Smooth muscle cell of the brain vasculature (primary cell): ENCODE data around the gene IFNL1.
A peak's percentile ranks its signal among the peaks of the same experiment; 100 is the strongest.
"Not testable (repeated sequence)": the region's sequence is repeated elsewhere in the genome, so short reads cannot be mapped to it uniquely, and the experiment has no call there.

Experiments used
- DNase-seq: peaks from one replicate; pipeline ENCODE4 v3.0.0-alpha.2; 2012; ENCODE audit warnings: low read depth, low spot score

IFNL1 gene

GRCh38 chr19:39332293-39332692 lies 36.1 kb downstream of the IFNL1 start:
- DNase-seq = no peak

DNA sequence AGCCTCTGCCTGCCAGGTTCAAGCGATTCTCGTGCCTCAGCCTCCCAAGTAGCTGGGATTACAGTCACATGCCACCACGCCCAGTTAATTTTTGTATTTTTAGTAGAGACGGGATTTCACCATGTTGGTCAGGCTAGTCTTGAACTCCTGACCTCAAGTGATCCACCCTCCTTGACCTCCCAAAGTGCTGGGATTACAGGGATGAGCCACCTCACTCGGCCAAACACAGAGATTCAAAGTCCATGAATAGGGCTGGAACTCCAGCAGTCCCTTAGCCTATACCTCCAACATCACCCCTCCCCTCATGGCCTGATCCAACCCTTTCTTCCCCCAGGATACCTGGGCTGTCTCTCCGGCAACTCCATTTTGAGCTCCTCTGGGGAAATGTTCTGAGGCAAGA lies 36.5 kb downstream of the IFNL1 start:
- DNase-seq = not testable (repeated sequence)

DNA sequence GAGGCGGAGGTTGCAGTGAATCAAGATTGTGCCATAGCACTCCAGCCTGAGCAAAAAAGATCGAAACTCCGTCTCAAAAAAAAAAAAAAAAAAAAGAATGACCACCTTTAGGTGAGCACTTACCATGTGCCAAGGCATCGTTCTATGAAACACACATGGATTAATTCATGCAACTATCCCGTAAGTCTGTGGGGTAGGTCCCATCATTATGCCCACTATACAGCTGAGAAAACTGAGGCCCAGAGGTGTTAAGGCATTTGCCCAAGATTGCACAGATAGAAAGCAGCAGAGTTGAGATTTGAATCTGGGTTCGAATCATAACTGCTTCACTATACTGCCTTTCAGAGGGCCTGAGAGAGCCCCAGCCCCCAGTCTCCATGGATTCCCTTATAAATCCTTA lies 37.3 kb downstream of the IFNL1 start:
- DNase-seq = no peak

DNA sequence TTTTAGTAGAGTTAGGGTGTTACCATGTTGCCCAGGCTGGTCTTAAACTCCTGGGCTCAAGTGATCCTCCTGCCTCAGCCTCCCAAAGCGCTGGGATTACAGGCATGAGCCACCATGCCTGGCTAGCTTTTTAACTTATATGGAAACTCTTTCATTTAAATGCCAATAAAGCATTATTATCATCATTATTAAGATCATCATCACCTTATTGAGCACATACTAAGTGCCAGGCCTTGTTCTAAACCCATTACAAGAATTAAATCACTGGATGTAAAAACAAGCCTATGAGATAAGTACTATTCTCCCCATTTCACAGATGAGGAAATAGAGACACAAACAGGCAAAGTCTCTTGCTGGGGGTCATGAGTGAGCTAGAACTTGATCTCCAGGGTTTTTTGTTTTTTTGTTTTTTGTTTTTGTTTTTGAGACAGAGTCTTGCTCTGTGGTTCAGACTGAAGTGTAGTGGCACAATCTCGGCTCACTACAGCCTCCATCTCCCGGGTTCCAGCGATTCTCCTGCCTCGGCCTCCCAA lies 38.3 kb downstream of the IFNL1 start:
- DNase-seq = no peak

DNA sequence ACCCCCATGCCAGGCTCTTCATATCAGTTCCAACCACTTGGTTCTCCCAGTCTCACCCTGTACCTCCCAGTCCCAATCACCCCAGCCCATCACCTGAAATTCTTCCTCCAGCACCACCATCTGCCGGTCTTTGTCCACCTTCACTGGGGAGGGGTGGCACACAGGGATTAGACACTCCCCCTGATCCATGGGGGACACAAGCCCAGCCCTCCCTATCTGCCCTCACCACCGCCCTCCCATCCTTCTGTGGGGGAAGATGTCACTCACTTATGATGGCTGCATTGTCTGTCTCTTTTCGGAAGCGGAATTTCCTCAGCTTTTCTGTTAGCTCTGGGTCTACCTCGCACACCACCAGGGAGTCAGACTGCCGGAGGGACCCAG lies 39.0 kb downstream of the IFNL1 start:
- no peak for DNase-seq

DNA sequence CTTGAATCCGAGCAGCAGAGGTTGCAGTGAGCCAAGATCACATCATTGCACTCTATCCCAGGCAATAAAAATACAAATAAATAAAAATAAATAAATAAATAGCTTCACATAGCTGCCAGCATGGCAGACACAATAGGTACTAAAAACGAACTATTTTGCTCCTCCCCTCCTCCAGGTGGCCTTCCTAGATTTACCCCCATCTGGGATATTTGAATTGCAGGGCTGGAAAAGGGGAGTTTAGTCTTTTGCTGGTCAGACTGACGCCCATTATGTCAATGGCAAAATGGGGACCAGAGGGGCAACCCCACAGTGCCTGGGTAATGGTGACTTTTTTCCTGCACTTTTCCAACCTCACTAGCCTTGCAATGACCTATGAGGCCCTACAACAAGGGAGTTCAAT lies 40.3 kb downstream of the IFNL1 start:
- DNase-seq = no peak

DNA sequence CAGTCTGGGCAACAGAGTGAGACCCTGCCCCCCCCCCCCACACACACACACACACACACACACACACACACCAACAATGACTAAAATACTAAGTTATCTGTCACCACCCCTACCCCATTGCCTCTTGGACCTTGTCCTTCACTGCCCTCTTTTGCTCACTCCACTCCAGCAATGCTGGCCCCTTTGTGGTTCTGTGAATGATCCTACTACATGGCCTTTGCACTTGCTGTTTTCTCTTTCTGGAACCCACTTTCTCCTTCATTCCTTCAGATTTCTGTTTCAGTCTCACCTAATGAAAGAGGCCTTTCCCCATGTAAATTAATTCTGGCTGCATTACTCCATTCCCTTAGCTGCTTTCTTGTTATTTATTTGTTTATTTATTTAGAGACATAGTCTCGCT lies 43.5 kb downstream of the IFNL1 start:
- DNase-seq = no peak

DNA sequence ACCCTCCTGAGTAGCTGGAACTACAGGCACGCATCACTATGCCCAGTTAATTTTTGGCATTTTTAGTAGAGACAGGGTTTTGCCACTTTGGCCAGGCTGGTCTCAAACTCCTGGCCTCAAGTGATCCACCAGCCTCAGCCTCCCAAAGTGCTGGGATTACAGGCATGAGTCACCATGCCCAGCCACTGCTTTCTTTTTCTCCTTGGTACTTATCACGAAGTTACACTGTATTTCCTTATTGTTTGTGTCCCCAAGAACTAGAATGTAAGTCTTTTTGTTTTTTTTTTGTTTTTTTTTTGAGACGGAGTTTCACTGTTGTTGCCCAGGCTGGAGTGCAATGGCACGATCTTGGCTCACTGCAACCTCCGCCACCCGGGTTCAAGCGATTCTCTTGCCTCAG lies 43.9 kb downstream of the IFNL1 start:
- DNase-seq = not testable (repeated sequence)

DNA sequence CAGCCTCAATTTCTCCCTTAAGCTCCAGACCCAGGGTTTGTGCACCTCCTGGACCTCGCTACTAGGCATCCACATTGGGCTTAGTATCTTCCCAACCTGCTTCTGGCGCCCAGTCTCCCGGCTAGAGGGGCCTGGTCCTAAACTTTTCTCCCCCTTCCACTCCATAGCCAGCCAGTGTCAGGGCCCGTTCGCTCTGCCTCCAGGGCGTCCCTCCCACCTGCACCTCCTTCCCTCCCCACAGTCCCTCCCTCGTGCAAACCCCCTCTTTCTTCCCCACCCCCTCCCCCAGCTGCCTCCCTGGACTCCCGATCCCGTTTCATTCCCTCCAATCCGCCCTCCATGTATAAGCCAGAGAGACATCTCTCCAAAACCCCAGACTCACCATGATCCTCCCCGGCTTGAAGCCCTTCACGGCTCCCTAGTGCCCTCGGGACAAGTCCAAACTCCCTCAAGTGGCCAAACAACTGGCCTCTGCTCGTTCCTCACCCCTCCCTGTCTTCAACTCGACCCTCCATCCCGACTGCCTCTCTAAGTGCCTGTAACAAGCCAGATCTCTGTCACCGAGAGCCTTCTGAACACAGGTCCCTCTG lies 45.0 kb downstream of the IFNL1 start:
- no peak for DNase-seq

DNA sequence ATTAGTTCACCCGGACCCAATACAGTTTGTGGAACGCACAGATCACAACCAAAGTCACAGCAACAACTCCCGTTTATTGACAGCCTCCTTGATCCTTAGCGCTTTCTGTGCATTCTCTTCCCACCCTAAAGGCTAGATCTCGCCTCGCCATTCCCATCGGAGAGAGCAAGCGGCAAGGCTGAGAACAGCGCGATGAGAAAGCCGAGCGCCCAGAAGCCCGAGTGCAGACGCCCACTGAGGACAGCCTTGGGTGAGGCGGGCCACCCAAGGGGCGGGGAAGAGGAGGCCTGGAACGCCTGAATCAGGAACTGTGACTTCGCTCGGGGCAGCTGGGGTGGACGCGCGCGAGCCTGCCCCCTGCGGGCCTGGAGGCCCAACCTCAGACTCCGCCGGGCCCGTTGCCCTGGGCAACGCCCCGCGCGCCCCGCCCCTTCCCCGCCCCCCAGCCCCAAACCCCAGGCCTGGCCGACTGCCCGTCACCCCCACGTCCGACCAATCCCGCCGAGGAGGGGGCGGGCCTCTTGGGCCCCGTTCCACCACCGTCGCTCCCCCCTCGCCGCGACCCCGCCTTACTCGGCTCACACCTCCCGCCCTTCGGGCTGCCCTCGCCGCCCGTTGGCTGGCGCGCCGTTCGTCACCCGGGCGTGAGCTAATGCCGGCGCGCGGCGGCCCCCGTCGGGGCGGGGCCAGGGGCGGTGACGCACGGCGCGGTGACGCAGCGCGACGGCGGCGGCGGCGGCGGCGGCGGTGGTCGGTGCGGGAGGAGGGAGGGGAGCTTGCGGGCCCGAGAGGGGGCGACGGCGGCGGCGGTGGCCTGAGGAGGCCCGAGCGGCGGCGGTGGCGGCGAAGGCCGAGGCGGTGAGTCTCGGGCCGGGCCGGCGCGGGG lies 45.8 kb downstream of the IFNL1 start, which contains the start of gene SAMD4B:
Gene SAMD4B (plus strand): TSS at position 703 of the 886 bp plus-strand sequence. CDS start 14,473 bp downstream, outside the sequence.
- peak; percentile 93 for DNase-seq

GRCh38 chr19:39342647-39343305 lies 46.6 kb downstream of the IFNL1 start:
- no peak for DNase-seq

DNA sequence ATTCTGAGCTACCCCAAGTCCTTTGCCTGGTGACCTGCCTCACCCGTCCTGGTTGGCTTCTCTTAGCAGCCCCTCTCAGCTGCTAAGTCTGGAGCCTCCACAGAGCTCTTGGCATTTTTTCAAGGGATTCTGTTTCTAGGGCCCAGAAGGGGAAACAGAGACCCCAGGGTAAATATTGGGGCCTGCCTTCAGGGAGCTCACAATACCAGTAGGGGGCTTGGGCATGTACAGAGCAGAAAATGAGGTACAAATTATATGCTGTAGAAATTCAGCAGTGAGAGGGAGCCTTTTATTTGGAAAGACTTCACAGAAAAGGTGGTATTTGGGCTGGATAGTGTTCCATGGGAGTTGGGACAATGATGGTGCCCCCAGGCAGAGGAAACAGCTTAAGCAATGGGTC lies 49.7 kb downstream of the IFNL1 start:
- DNase-seq = no peak

DNA sequence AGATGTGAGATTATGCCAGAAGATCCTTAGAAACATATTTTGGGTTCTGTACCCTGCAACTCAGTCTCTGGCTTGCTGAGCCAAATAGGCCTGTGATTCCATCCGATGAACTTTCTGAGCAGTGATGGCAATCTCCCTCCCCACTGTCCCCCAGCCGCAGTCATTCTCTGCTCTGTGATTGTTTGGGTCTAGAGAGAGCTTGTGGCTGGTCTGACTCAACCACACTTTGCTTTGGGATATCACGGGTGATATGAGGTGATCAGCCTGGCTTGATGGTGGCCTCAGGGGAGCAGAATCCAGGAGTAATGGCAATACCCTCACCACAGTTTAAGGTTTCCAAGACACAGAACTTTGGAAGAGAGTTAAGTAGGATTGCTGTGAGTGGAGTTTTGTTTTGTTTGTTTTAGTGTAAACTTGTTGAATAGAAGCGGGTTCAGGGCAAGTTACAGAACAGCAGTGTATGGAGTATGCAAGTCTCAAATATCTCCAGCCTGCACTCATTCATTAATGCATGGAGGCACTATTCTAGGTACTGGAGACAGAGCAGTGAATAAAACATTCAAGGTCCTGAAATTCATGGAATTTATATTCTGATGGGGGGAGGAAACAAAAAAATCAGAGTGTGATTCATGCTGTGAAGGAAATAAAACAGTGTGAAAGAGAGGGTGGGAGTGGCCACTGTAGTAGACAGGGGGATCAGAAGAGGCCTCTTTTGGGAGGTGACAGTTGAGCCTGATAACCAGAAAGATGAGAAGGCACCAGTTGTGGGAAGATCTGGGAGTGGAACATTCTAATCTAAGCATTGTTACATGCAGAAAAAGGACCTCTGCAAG lies 51.3 kb downstream of the IFNL1 start:
- DNase-seq = no peak
